8988T (cell line): ENCODE measurements around the gene SCYGR6.
A peak's percentile ranks its signal among the peaks of the same experiment; 100 is the strongest.
"Not testable (repeated sequence)": the region's sequence is repeated elsewhere in the genome, so short reads cannot be mapped to it uniquely, and the experiment has no call there.

Experiments used
- DNase-seq: peaks from one replicate; pipeline ENCODE4 v3.0.0; 2011

Gene SCYGR6

GRCh38 chr2:227724394-227725039 is at the start of gene SCYGR6:
Gene SCYGR6, minus strand, starts transcription at chr2:227724757. Its CDS starts 0 bp downstream, at chr2:227724757.
- no peak for DNase-seq

- no peak for DNase-seq
Observed at GRCh38 chr2:227774011-227774624, 49.6 kb upstream of the SCYGR6 start.

- DNase-seq: no peak
Observed at GRCh38 chr2:227772932-227773331, 48.4 kb upstream of the SCYGR6 start.

- DNase-seq: no peak
Observed at GRCh38 chr2:227772197-227772661, 47.7 kb upstream of the SCYGR6 start.

- DNase-seq: no peak
Observed at GRCh38 chr2:227767830-227768229, 43.3 kb upstream of the SCYGR6 start.

- peak; percentile 69 for DNase-seq
Observed at GRCh38 chr2:227766373-227766883, 41.9 kb upstream of the SCYGR6 start.

- no peak for DNase-seq
Observed at GRCh38 chr2:227765788-227766372, 41.3 kb upstream of the SCYGR6 start.

GRCh38 chr2:227761740-227762476 is 37.4 kb upstream of the SCYGR6 start:
- DNase-seq: no peak

- no peak for DNase-seq
Observed at GRCh38 chr2:227759411-227760118, 35.0 kb upstream of the SCYGR6 start.

- DNase-seq: not testable (repeated sequence)
Observed at GRCh38 chr2:227756261-227756660, 31.7 kb upstream of the SCYGR6 start.

GRCh38 chr2:227748079-227748478 is 23.5 kb upstream of the SCYGR6 start:
- peak; percentile 41 for DNase-seq

- no peak for DNase-seq
Observed at GRCh38 chr2:227745594-227745993, 21.0 kb upstream of the SCYGR6 start, which contains the start of gene SCYGR8. Gene SCYGR8, plus strand, starts transcription at chr2:227745894. Its CDS starts 0 bp downstream, at chr2:227745894.

- DNase-seq: not testable (repeated sequence)
Observed at GRCh38 chr2:227740705-227741104, 16.1 kb upstream of the SCYGR6 start.

- DNase-seq: no peak
Observed at GRCh38 chr2:227739351-227739750, 14.8 kb upstream of the SCYGR6 start.

GRCh38 chr2:227728035-227728434 is 3.5 kb upstream of the SCYGR6 start, which contains the start of gene SCYGR7:
Gene SCYGR7, plus strand, starts transcription at chr2:227728335. Its CDS starts 0 bp downstream, at chr2:227728335.
- no peak for DNase-seq

GRCh38 chr2:227722821-227723220 is 1.7 kb downstream of the SCYGR6 start:
- not testable (repeated sequence) for DNase-seq

- DNase-seq: no peak
Observed at GRCh38 chr2:227720680-227721079, 3.9 kb downstream of the SCYGR6 start.

- no peak for DNase-seq
Observed at GRCh38 chr2:227719641-227720040, 4.9 kb downstream of the SCYGR6 start.

GRCh38 chr2:227717687-227718567 is 6.6 kb downstream of the SCYGR6 start, which contains the start of gene SLC19A3:
Gene SLC19A3, minus strand, starts transcription at chr2:227718028. Its CDS starts 15,710 bp downstream, at chr2:227702318.
- peak; percentile 74 for DNase-seq

GRCh38 chr2:227716501-227716900 is 8.1 kb downstream of the SCYGR6 start:
- no peak for DNase-seq

- DNase-seq: no peak
Observed at GRCh38 chr2:227713291-227713690, 11.3 kb downstream of the SCYGR6 start.
